Spleen (tissue), 11 donors: ENCODE measurements around the gene SAP130. TPM values are rescaled to one million over a fixed set of nuclear protein-coding genes. Genes with fewer than 3 reads are reported as not detected.

Source experiments
- DNase-seq: peaks from one replicate; pipeline ENCODE4 v3.0.0-alpha.2; 2020
- H3K27ac ChIP-seq, 8 donors: fragments of 200-600 bp; sonication (generic) in 7 of 8; 1 replicate in 4 of 8; 2 replicates in 4 of 8; pipeline versions ENCODE4 v1.5.0 to v1.8.0; 2016 to 2021; ENCODE audit warnings: inconsistent platforms in 4 of 8, mild to moderate bottlenecking in 4 of 8, moderate library complexity in 1 of 8
- H3K27me3 ChIP-seq, 7 donors: fragments of 200-600 bp; sonication (generic) in 6 of 7; replicated peaks in 1 of 7; 1 replicate in 4 of 7; 2 replicates in 3 of 7; pipeline versions ENCODE4 v1.5.0 to v1.8.0; 2016 to 2021; ENCODE audit warnings: inconsistent platforms in 3 of 7, mild to moderate bottlenecking in 1 of 7
- H3K36me3 ChIP-seq, 6 donors: fragments of 200-600 bp; sonication (generic) in 5 of 6; 1 replicate in 4 of 6; 2 replicates in 2 of 6; pipeline versions ENCODE4 v1.5.0 to v1.8.0; 2016 to 2021; ENCODE audit warnings: inconsistent platforms in 2 of 6
- H3K4me1 ChIP-seq, 6 donors: fragments of 200-600 bp; sonication (generic) in 5 of 6; 1 replicate in 3 of 6; 2 replicates in 3 of 6; pipeline versions ENCODE4 v1.5.0 to v1.8.0; 2016 to 2021; ENCODE audit warnings: inconsistent platforms in 3 of 6
- H3K4me3 ChIP-seq, 8 donors: fragments of 200-600 bp; sonication (generic) in 7 of 8; 1 replicate in 4 of 8; 2 replicates in 4 of 8; pipeline versions ENCODE4 v1.5.0 to v1.8.0; 2016 to 2021; ENCODE audit warnings: inconsistent platforms in 4 of 8, mild to moderate bottlenecking in 4 of 8, moderate library complexity in 2 of 8
- H3K9me3 ChIP-seq, 8 donors: fragments of 200-600 bp; sonication (generic) in 7 of 8; 1 replicate in 4 of 8; 2 replicates in 4 of 8; pipeline versions ENCODE4 v1.5.0 to v1.8.0; 2016 to 2021; ENCODE audit warnings: inconsistent platforms in 4 of 8
- POLR2A ChIP-seq, 3 donors: fragments of 450-650 bp; IDR thresholded peaks; one replicate each; pipeline ENCODE4 v1.5.1; 2017; ENCODE audit warnings: antibody characterized with exemption in 3 of 3, mild to moderate bottlenecking in 1 of 3
- POLR2AphosphoS5 ChIP-seq, 3 donors: sonication (generic); formaldehyde crosslinking; IDR thresholded peaks; one replicate each; pipeline ENCODE4 v1.5.1; 2017; ENCODE audit warnings: antibody characterized with exemption in 3 of 3
- WGBS, 5 donors: extraction: QIAGEN DNeasy Blood & Tissue Kit in 3 of 5; methylation state at CpG; one replicate each; pipeline versions ENCODE4 v1.1.5 to v1.1.7; 2013 to 2018; 5-methylcytosine and 5-hydroxymethylcytosine counted together
- intact Hi-C: fragments of 100-400 bp; cut with DNase I; formaldehyde crosslinking; loops from one replicate; pipeline ENCODE4 v1.15.0; 2023; ENCODE audit warnings: low total_unique reads
- polyA plus RNA-seq, 3 donors: library from polyadenylated mRNA; stranded (reverse); fragments of 200-250 nt; gene quantifications; one replicate each; pipeline ENCODE4 v1.2.1, GENCODE V29; 2013
- total RNA-seq, 7 donors: library from RNA; depleted of rRNA in 3 of 7; stranded (reverse); fragments of >200 nt in 3 of 7; fragmentation: NEBNext Ultra II Directional in 4 of 7; extraction: Animal tissue kit (Norgen Biotek cat#: 25700) in 4 of 7; gene quantifications; one replicate each; pipeline versions ENCODE4 v1.1.0 to v1.2.1, GENCODE V29; 2016 to 2021
- TF ChIP-seq, protein P1 (sequence below), 11 experiments: fragments of 200-600 bp in 7 of 11; fragments of 450-650 bp in 4 of 11; sonication (generic) in 4 of 11; IDR thresholded peaks in 8 of 11; conservative IDR thresholded peaks in 3 of 11; 1 replicate in 7 of 11; 2 replicates in 4 of 11; pipeline versions ENCODE4 v1.4.0 to v1.8.0; 2016 to 2021; ENCODE audit warnings: antibody characterized with exemption in 11 of 11, inconsistent platforms in 4 of 11, mild to moderate bottlenecking in 1 of 11
- donor health status: healthy with polysubstance abuse.
- donor health status: DM: no; HTN: no; CAD: no; lungs with moderate emphysema.
- donor health status: DM: no; HTN: no; CAD: no.
- donor health status: Bipolar disorder and iron deficiency.
- donor health status: healthy.
- donor health status: DM: no; HTN: no; CAD: no.
- donor health status: DM: yes; HTN: yes; CAD: no.

The SAP130 gene
- total and polyA plus RNA-seq, 10 donors, result 3.6 to 23.5 (median 16.5) TPM

DNA sequence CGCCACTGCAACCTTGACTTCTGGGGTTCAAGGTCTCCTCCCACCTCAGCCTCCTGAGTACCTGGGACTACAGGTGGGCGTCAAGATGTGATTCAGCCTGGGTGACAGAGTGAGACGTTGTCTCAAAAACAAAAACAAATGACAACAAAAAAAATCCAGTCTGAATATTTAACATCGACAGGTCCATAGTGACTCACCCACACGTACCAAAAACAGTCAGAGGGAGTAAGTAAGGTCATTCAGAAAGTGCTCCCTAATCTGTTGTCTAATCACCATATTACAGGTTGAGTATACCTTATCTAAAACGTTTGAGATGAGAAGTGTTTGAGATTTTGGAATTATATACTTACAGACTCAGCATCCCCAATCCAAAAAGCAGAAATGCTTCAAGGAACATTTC, 24.4 kb downstream of the SAP130 start:
- WGBS, 5 donors, result 71 to 92% (median 89%) methylated on average over 6 of the region's 6 CpGs
- TF ChIP-seq POLR2AphosphoS5 (IDR thresholded peaks at IDR 0.05), result no peak
- TF ChIP-seq POLR2A (IDR thresholded peaks at IDR 0.05), result no peak
- TF ChIP-seq, protein P1, sequence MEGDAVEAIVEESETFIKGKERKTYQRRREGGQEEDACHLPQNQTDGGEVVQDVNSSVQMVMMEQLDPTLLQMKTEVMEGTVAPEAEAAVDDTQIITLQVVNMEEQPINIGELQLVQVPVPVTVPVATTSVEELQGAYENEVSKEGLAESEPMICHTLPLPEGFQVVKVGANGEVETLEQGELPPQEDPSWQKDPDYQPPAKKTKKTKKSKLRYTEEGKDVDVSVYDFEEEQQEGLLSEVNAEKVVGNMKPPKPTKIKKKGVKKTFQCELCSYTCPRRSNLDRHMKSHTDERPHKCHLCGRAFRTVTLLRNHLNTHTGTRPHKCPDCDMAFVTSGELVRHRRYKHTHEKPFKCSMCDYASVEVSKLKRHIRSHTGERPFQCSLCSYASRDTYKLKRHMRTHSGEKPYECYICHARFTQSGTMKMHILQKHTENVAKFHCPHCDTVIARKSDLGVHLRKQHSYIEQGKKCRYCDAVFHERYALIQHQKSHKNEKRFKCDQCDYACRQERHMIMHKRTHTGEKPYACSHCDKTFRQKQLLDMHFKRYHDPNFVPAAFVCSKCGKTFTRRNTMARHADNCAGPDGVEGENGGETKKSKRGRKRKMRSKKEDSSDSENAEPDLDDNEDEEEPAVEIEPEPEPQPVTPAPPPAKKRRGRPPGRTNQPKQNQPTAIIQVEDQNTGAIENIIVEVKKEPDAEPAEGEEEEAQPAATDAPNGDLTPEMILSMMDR (IDR thresholded peaks at IDR 0.05 in 8 of 11, conservative IDR thresholded peaks at IDR 0.05 in 3 of 11), result no peak
- H3K36me3 ChIP-seq, result peaks cover 0 to 100% (median 92%) of the 10 kb centered on the region in 6 donors
- H3K4me1 ChIP-seq, result no peaks in the 10 kb centered on the region
- intact Hi-C loops, result no loop called here
- no peak overlapping the region for H3K4me3 ChIP-seq
- no peak for DNase-seq
- H3K27ac ChIP-seq, result no peak overlapping the region
- H3K27me3 ChIP-seq, result no peaks in the 10 kb centered on the region
- no peaks in the 10 kb centered on the region for H3K9me3 ChIP-seq

DNA sequence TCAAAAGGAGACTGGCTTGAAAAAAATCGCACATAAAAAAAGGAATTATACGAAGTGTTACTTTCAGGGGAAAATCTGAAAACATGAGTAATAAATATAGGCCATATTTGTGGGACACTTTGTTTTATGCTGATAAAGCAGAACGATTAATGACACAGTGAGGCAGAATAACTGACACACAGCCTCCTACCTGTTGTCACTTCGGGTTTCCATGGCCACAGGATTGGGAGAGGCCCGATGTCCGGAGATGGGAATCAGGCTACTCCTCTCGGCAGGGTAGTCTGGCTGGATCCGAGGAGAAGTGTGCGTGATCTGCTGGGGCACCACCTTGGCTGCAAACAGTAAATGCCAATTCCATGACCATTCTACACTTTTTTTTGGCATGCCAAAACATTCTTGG, 31.7 kb downstream of the SAP130 start:
- no peaks in the 10 kb centered on the region for H3K9me3 ChIP-seq

DNA sequence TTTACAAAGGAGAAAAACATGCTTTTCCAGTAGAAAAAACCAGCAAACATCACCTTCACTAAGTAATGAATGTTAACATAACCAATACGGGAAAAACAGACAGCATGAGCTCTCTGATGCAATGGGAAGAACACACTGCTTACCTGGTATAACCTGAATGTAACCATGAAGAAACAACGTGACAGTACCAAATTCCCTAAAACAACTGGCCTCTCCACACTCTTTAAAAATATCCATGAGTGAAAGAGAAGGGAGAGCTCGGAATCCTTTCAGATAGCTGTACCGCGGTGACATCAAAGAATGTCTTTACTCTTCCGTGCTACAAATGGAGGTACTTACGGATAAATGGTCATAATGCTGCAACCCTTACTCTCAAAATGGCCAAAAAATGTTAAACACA, 32.1 kb downstream of the SAP130 start:
- intact Hi-C loops, result no loop called here
- H3K4me3 ChIP-seq, result no peak overlapping the region
- no peak for DNase-seq
- no peaks in the 10 kb centered on the region for H3K4me1 ChIP-seq
- no peak overlapping the region for H3K27ac ChIP-seq
- no peaks in the 10 kb centered on the region for H3K9me3 ChIP-seq
- H3K27me3 ChIP-seq, result no peaks in the 10 kb centered on the region
- WGBS, 5 donors, result 91 to 98% (median 96%) methylated on average over 7 of the region's 7 CpGs
- TF ChIP-seq, protein P1 (IDR thresholded peaks at IDR 0.05 in 8 of 11, conservative IDR thresholded peaks at IDR 0.05 in 3 of 11), result no peak
- TF ChIP-seq POLR2AphosphoS5 (IDR thresholded peaks at IDR 0.05) (no peak), POLR2A (IDR thresholded peaks at IDR 0.05) (no peak)
- peaks cover 3 to 100% (median 78%) of the 10 kb centered on the region in 6 donors for H3K36me3 ChIP-seq

More for the DNA sequence above, 31.7 kb downstream of the SAP130 start:
- DNase-seq, result no peak
- Histone ChIP-seq H3K4me1 (no peaks in the 10 kb centered on the region), H3K4me3 (no peak overlapping the region), H3K27ac (no peak overlapping the region), H3K27me3 (no peaks in the 10 kb centered on the region), H3K36me3 (peaks cover 3 to 100% (median 80%) of the 10 kb centered on the region in 6 donors)
- WGBS, 5 donors, result 92 to 97% (median 94%) methylated on average over 9 of the region's 9 CpGs
- TF ChIP-seq POLR2AphosphoS5 (IDR thresholded peaks at IDR 0.05), result no peak
- TF ChIP-seq POLR2A (IDR thresholded peaks at IDR 0.05), result no peak
- TF ChIP-seq, protein P1 (IDR thresholded peaks at IDR 0.05 in 8 of 11, conservative IDR thresholded peaks at IDR 0.05 in 3 of 11), result no peak
- intact Hi-C loops, result no loop called here

GRCh38 chr2:127993659-127994058, 34.2 kb downstream of the SAP130 start:
- WGBS, 5 donors, result 88 to 96% (median 93%) methylated on average over 2 of the region's 2 CpGs
- Histone ChIP-seq H3K36me3 (peaks cover 3 to 100% (median 70%) of the 10 kb centered on the region in 6 donors), H3K27ac (no peak overlapping the region), H3K4me3 (no peak overlapping the region), H3K9me3 (no peaks in the 10 kb centered on the region), H3K27me3 (no peaks in the 10 kb centered on the region), H3K4me1 (no peaks in the 10 kb centered on the region)
- no peak for TF ChIP-seq POLR2AphosphoS5 (IDR thresholded peaks at IDR 0.05)
- TF ChIP-seq, protein P1 (IDR thresholded peaks at IDR 0.05 in 8 of 11, conservative IDR thresholded peaks at IDR 0.05 in 3 of 11), result no peak
- TF ChIP-seq POLR2A (IDR thresholded peaks at IDR 0.05), result no peak
- no peak for DNase-seq
- intact Hi-C loops, result no loop called here
